Measurements from ENCODE around the gene GIGYF2. TPM values are rescaled to one million over a fixed set of nuclear protein-coding genes. Genes with fewer than 3 reads are reported as not detected.

Gene GIGYF2
- polyA plus RNA-seq, 3 donors = 64.8 to 66.7 (median 66.2) TPM

- no peak for DNase-seq (ENCODE audit: low read depth in 3 of 3, low spot score in 2 of 3)
Observed at GRCh38 chr2:232860593-232861241, 163.6 kb downstream of the GIGYF2 start.

- no peak for DNase-seq (ENCODE audit: low read depth in 3 of 3, low spot score in 2 of 3)
Observed at GRCh38 chr2:232861353-232861752, 164.2 kb downstream of the GIGYF2 start.

- no peak for DNase-seq (ENCODE audit: low read depth in 3 of 3, low spot score in 2 of 3)
Observed at GRCh38 chr2:232863996-232864395, 166.9 kb downstream of the GIGYF2 start.

GRCh38 chr2:232865165-232865564 is 168.0 kb downstream of the GIGYF2 start:
- no peak for DNase-seq (ENCODE audit: low read depth in 3 of 3, low spot score in 2 of 3)

- no peak for DNase-seq (ENCODE audit: low read depth in 3 of 3, low spot score in 2 of 3)
Observed at GRCh38 chr2:232866104-232866503, 169.0 kb downstream of the GIGYF2 start.

- DNase-seq (ENCODE audit: low read depth in 3 of 3, low spot score in 2 of 3) = no peak
Observed at GRCh38 chr2:232869138-232870017, 172.2 kb downstream of the GIGYF2 start.

GRCh38 chr2:232870018-232870765 is 173.1 kb downstream of the GIGYF2 start, which contains the start of gene SNORC:
SNORC (plus strand) TSS chr2:232870264; CDS start chr2:232870342, 78 bp downstream.
- DNase-seq (ENCODE audit: low read depth in 3 of 3, low spot score in 2 of 3) = no peak

- DNase-seq (ENCODE audit: low read depth in 3 of 3, low spot score in 2 of 3) = no peak
Observed at GRCh38 chr2:232870766-232871371, 173.7 kb downstream of the GIGYF2 start.

- no peak for DNase-seq (ENCODE audit: low read depth in 3 of 3, low spot score in 2 of 3)
Observed at GRCh38 chr2:232871418-232871834, 174.3 kb downstream of the GIGYF2 start.

- no peak for DNase-seq (ENCODE audit: low read depth in 3 of 3, low spot score in 2 of 3)
Observed at GRCh38 chr2:232871835-232872736, 175.0 kb downstream of the GIGYF2 start.

- no peak for DNase-seq (ENCODE audit: low read depth in 3 of 3, low spot score in 2 of 3)
Observed at GRCh38 chr2:232872826-232873225, 175.7 kb downstream of the GIGYF2 start.

GRCh38 chr2:232873292-232873908 is 176.3 kb downstream of the GIGYF2 start:
- no peak for DNase-seq (ENCODE audit: low read depth in 3 of 3, low spot score in 2 of 3)

GRCh38 chr2:232873909-232874641 is 176.9 kb downstream of the GIGYF2 start:
- no peak for DNase-seq (ENCODE audit: low read depth in 3 of 3, low spot score in 2 of 3)

- DNase-seq (ENCODE audit: low read depth in 3 of 3, low spot score in 2 of 3) = no peak
Observed at GRCh38 chr2:232874677-232875223, 177.6 kb downstream of the GIGYF2 start.

- DNase-seq (ENCODE audit: low read depth in 3 of 3, low spot score in 2 of 3) = no peak
Observed at GRCh38 chr2:232875256-232876121, 178.4 kb downstream of the GIGYF2 start.

GRCh38 chr2:232876161-232876977 is 179.2 kb downstream of the GIGYF2 start:
- no peak for DNase-seq (ENCODE audit: low read depth in 3 of 3, low spot score in 2 of 3)

Data from right renal cortex interstitium (tissue), 3 donors.